B cell (primary cell): ENCODE results near the gene KRT222. TPM values are rescaled to one million over a fixed set of nuclear protein-coding genes. Genes with fewer than 3 reads are reported as not detected.

Source experiments
- ATAC-seq: fragments of 200-7000 bp; cut with Tn5 transposase; one replicate; pipeline ENCODE4 v1.10.0; 2021; ENCODE audit warnings: low read depth, mild to moderate bottlenecking, moderate number of reproducible peaks, moderate library complexity
- CTCF ChIA-PET: fragments of 350-600 bp; sonication (Branson Sonifier 250); formaldehyde crosslinking; loops from one replicate; lab custom pipeline; 2021; ENCODE audit warnings: antibody characterized with exemption, inconsistent platforms; lab: Charles Lee
- POLR2A ChIA-PET: fragments of 350-600 bp; sonication (Branson Sonifier 250); formaldehyde crosslinking; loops from one replicate; lab custom pipeline; 2021; ENCODE audit warnings: antibody characterized with exemption; lab: Charles Lee
- DNase-seq: peaks from one replicate; pipeline ENCODE4 v3.0.0; 2013
- H2AFZ ChIP-seq: 2 replicates; pipeline ENCODE4 v1.6.1; 2012; ENCODE audit warnings: mild to moderate bottlenecking, low read depth, low read length; ENCODE audit not compliant: insufficient read depth, poor library complexity, severe bottlenecking
- H3K27ac ChIP-seq, 2 donors: 1 replicate in 1 of 2; 2 replicates in 1 of 2; pipeline ENCODE4 v1.5.1; 2012 to 2013; ENCODE audit warnings: low read length in 2 of 2, mild to moderate bottlenecking in 2 of 2, moderate library complexity in 1 of 2
- H3K27me3 ChIP-seq, 4 experiments: fragments of 200-600 bp in 1 of 4; sonication (generic) in 1 of 4; replicated peaks in 1 of 4; 1 replicate in 2 of 4; 2 replicates in 2 of 4; pipeline versions ENCODE4 v1.6.1 to v1.7.0; 2013 to 2016; ENCODE audit warnings: low read length in 3 of 4, mild to moderate bottlenecking in 2 of 4, mixed read lengths in 1 of 4, moderate library complexity in 1 of 4; ENCODE audit not compliant: insufficient read depth in 4 of 4, control insufficient read depth in 3 of 4; ENCODE audit errors: control extremely low read depth in 1 of 4
- H3K36me3 ChIP-seq, 2 experiments: replicated peaks in 1 of 2; 1 replicate in 1 of 2; 2 replicates in 1 of 2; pipeline versions ENCODE4 v1.6.1 to v1.7.1; 2013; ENCODE audit warnings: low read length in 1 of 2; ENCODE audit not compliant: insufficient read depth in 2 of 2, control insufficient read depth in 1 of 2; ENCODE audit errors: control extremely low read depth in 1 of 2, extremely low read depth in 1 of 2
- H3K4me1 ChIP-seq, 2 donors: fragments of 200-600 bp in 1 of 2; sonication (generic) in 1 of 2; 1 replicate in 1 of 2; 2 replicates in 1 of 2; pipeline versions ENCODE4 v1.5.1 to v1.6.1; 2013 to 2017; ENCODE audit warnings: low read length in 2 of 2; ENCODE audit not compliant: control insufficient read depth in 2 of 2, insufficient read depth in 2 of 2
- H3K4me2 ChIP-seq: replicated peaks from 2 replicates; pipeline ENCODE3; 2012; ENCODE audit warnings: mild to moderate bottlenecking, low read depth, low read length; ENCODE audit not compliant: poor library complexity, severe bottlenecking
- H3K4me3 ChIP-seq, 5 experiments: fragments of 200-600 bp in 1 of 5; sonication (generic) in 1 of 5; 1 replicate in 3 of 5; 2 replicates in 2 of 5; pipeline versions ENCODE4 v1.5.1 to v1.7.0; 2011 to 2016; ENCODE audit warnings: low read length in 4 of 5, mild to moderate bottlenecking in 4 of 5, low read depth in 2 of 5, control low read depth in 1 of 5, moderate library complexity in 1 of 5; ENCODE audit not compliant: insufficient read depth in 1 of 5; ENCODE audit errors: control extremely low read depth in 1 of 5, extremely low read depth in 1 of 5
- H3K79me2 ChIP-seq: fragments of 200-600 bp; sonication (generic); one replicate; pipeline ENCODE4 v1.6.0; 2016; ENCODE audit warnings: low read length; ENCODE audit not compliant: control insufficient read depth, insufficient read depth
- H3K9ac ChIP-seq: fragments of 200-600 bp; sonication (generic); 2 replicates; pipeline ENCODE4 v1.6.1; 2017; ENCODE audit warnings: mild to moderate bottlenecking, low read length, moderate library complexity
- H3K9me3 ChIP-seq, 3 donors: one replicate each; pipeline versions ENCODE4 v1.6.1 to v1.7.1; 2013; ENCODE audit warnings: low read length in 2 of 3; ENCODE audit not compliant: control insufficient read depth in 2 of 3, insufficient read depth in 1 of 3; ENCODE audit errors: control extremely low read depth in 1 of 3
- H4K20me1 ChIP-seq: 2 replicates; pipeline ENCODE4 v1.6.0; 2012; ENCODE audit warnings: mild to moderate bottlenecking, low read length; ENCODE audit not compliant: insufficient read depth, control insufficient read depth, poor library complexity, severe bottlenecking
- H3K27ac Mint-ChIP-seq: one replicate; pipeline ENCODE4 v1.8.0; 2021; ENCODE audit warnings: mixed read lengths
- H3K27me3 Mint-ChIP-seq: one replicate; pipeline ENCODE4 v1.8.0; 2021; ENCODE audit warnings: mixed read lengths
- H3K4me1 Mint-ChIP-seq: one replicate; pipeline ENCODE4 v1.8.0; 2021; ENCODE audit warnings: mixed read lengths
- H3K4me3 Mint-ChIP-seq: one replicate; pipeline ENCODE4 v1.8.0; 2021; ENCODE audit warnings: mixed read lengths
- H3K9me3 Mint-ChIP-seq: one replicate; pipeline ENCODE4 v1.8.0; 2022; ENCODE audit warnings: mixed read lengths; ENCODE audit not compliant: insufficient read depth
- CTCF ChIP-seq: fragments of 200-600 bp; IDR thresholded peaks from one replicate; pipeline ENCODE4 v1.8.0; 2022; ENCODE audit warnings: antibody characterized with exemption, mild to moderate bottlenecking
- EZH2 ChIP-seq: IDR thresholded peaks from 2 replicates; pipeline ENCODE4 v1.6.1; 2012; ENCODE audit warnings: borderline replicate concordance, low read depth, mild to moderate bottlenecking, moderate library complexity, low read length; ENCODE audit not compliant: insufficient read depth, poor library complexity, severe bottlenecking
- WGBS: methylation state at CpG from one replicate; pipeline ENCODE4 v1.1.5; 2013; ENCODE audit warnings: missing lambda C conversion rate; ENCODE audit not compliant: insufficient coverage; 5-methylcytosine and 5-hydroxymethylcytosine counted together
- intact Hi-C: fragments of 100-400 bp; cut with micrococcal nuclease; formaldehyde crosslinking; loops from one replicate; pipeline ENCODE4 v1.10.0; 2022
- polyA plus RNA-seq: library from polyadenylated mRNA; depleted of rRNA; stranded (reverse); fragments of >200 nt; gene quantifications from 2 replicates; pipeline ENCODE4 v1.2.3, GENCODE V29; 2012
- total RNA-seq, 2 donors: library from RNA; stranded (reverse); fragments of 120-200 nt in 1 of 2; gene quantifications; 1 replicate in 1 of 2; 2 replicates in 1 of 2; pipeline versions ENCODE4 v1.2.3 to v1.2.4, GENCODE V29; 2013 to 2022

Gene KRT222
- total and polyA plus RNA-seq, 2 donors (not counting 1 experiment from before 2014, with no cell fraction given), result not detected

DNA sequence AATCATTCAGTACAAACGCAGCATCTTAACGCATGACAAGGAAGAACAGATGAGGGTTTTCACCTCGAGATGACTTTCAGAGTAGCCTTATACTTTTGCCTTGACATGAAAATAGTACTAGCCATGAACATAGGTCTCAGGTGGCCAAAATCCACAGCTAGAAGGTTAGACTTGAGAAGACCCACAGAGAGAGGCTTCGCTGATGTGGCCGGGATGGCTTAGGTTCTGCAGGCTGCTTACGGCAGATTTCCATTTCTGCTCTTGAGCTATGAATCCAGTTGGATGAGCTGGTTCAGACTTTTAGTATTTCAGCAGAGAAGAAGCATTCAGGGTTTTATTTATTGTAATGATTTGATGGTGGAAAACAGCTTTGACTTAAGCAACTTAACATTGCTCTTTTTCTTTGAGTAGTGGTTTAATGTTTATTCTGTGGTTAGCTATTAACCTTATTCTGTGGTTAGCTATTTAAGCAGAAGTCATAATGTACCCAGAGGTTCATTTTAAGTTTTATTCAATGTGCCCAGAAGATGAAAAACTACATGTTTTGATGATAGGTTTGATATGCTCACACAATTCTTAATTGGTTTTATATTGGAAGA is 31.0 kb upstream of the KRT222 start:
- H2AFZ ChIP-seq, result no peak overlapping the region
- peaks cover 40% of the 10 kb centered on the region for H3K27me3 Mint-ChIP-seq
- H4K20me1 ChIP-seq, result no peaks in the 10 kb centered on the region
- no peak overlapping the region for H3K9ac ChIP-seq
- 92% methylated on average over 3 of the region's 6 CpGs for WGBS
- ATAC-seq (no peak), DNase-seq (no peak)
- no peaks in the 10 kb centered on the region for H3K36me3 ChIP-seq
- H3K27me3 ChIP-seq, result peaks cover 0 to 8% (median 5%) of the 10 kb centered on the region in 4 experiments
- H3K9me3 ChIP-seq, result no peaks in the 10 kb centered on the region
- TF ChIP-seq EZH2 (no peak), CTCF (no peak)
- no peak overlapping the region for H3K4me3 ChIP-seq
- H3K4me3 Mint-ChIP-seq, result no peak overlapping the region
- H3K79me2 ChIP-seq, result no peaks in the 10 kb centered on the region
- no peak overlapping the region for H3K4me2 ChIP-seq
- no peaks in the 10 kb centered on the region for H3K4me1 ChIP-seq
- H3K9me3 Mint-ChIP-seq, result no peaks in the 10 kb centered on the region
- H3K27ac ChIP-seq, result no peak overlapping the region
- ChIA-PET CTCF (no interaction called here), POLR2A (no interaction called here)
- no peak overlapping the region for H3K27ac Mint-ChIP-seq
- no peaks in the 10 kb centered on the region for H3K4me1 Mint-ChIP-seq
- intact Hi-C loops, result no loop called here

GRCh38 chr17:40694584-40694983 is 29.6 kb upstream of the KRT222 start:
- POLR2A ChIA-PET, result no interaction called here
- H3K27me3 Mint-ChIP-seq, result peaks cover 36% of the 10 kb centered on the region

More at GRCh38 chr17:40694584-40694983, 29.6 kb upstream of the KRT222 start:
- no peaks in the 10 kb centered on the region for H4K20me1 ChIP-seq
- DNase-seq (no peak), ATAC-seq (no peak)
- H3K36me3 ChIP-seq, result no peaks in the 10 kb centered on the region
- H3K9me3 ChIP-seq, result no peaks in the 10 kb centered on the region
- CTCF ChIA-PET, result no interaction called here
- H3K27ac ChIP-seq, result no peak overlapping the region
- no peak overlapping the region for H3K9ac ChIP-seq
- H3K4me1 ChIP-seq, result no peaks in the 10 kb centered on the region
- H3K4me3 Mint-ChIP-seq, result no peak overlapping the region
- no peak overlapping the region for H2AFZ ChIP-seq
- no peak overlapping the region for H3K27ac Mint-ChIP-seq
- peaks cover 0 to 8% (median 5%) of the 10 kb centered on the region in 4 experiments for H3K27me3 ChIP-seq
- H3K4me3 ChIP-seq, result no peak overlapping the region
- WGBS, result 98% methylated on average over 7 of the region's 9 CpGs
- intact Hi-C loops, result no loop called here
- H3K79me2 ChIP-seq, result no peaks in the 10 kb centered on the region
- TF ChIP-seq EZH2, result no peak
- no peak for TF ChIP-seq CTCF
- H3K4me1 Mint-ChIP-seq, result no peaks in the 10 kb centered on the region
- no peak overlapping the region for H3K4me2 ChIP-seq
- H3K9me3 Mint-ChIP-seq, result no peaks in the 10 kb centered on the region
